GM20000 (cell line): ENCODE data around the gene TAF5.

Source experiments
- DNase-seq: peaks from one replicate; pipeline ENCODE4 v3.0.0; 2012; ENCODE audit warnings: low spot score
- CTCF ChIP-seq: IDR thresholded peaks from 2 replicates; pipeline ENCODE4 v1.5.1; 2012; ENCODE audit warnings: mild to moderate bottlenecking, control low read depth; ENCODE audit errors: extremely low read depth, missing control alignments

The TAF5 gene

GRCh38 chr10:103431902-103432301 lies 64.1 kb downstream of the TAF5 start:
- DNase-seq = no peak

GRCh38 chr10:103433858-103434257 lies 66.1 kb downstream of the TAF5 start:
- TF ChIP-seq CTCF = no peak

More at GRCh38 chr10:103431902-103432301, 64.1 kb downstream of the TAF5 start:
- no peak for TF ChIP-seq CTCF

More at GRCh38 chr10:103433858-103434257, 66.1 kb downstream of the TAF5 start:
- no peak for DNase-seq
